ENCODE data around the gene SLC1A1.

The SLC1A1 gene

DNA sequence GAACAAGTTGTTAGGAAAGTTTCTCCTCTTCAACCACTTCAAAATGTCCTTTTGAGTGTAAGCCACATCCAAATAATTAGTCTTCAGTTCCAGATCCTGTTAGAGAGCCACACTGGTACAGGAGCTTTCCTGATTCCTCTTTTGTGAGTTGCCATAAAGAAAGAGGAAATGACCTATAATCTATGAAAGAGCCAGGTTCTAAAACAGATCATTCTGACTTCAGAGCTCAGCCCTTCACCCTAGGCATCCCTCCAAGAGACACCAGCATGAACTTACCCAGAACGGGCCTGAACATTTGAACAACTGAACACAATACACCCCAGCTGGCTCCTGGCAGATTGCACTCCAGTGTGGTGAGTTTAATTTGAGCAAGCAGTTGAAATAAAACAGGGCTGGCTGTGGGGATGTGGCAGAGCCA lies 25.7 kb downstream of the SLC1A1 start:
- Histone ChIP-seq H3K4me1 (ENCODE audit: low read depth, poor library complexity, severe bottlenecking) (no peaks in the 10 kb centered on the region), H3K9ac (no peak overlapping the region), H4K20me1 (ENCODE audit: insufficient read depth) (no peaks in the 10 kb centered on the region), H3K27me3 (ENCODE audit: insufficient read depth, low read depth) (no peaks in the 10 kb centered on the region), H3K36me3 (ENCODE audit: insufficient read depth) (no peaks in the 10 kb centered on the region), H2AFZ (ENCODE audit: low read depth) (no peak overlapping the region), H3K4me3 (IDR thresholded peaks at IDR 0.05; ENCODE audit: insufficient read depth, low read depth, low read length) (no peak overlapping the region), H3K27ac (no peak overlapping the region), H3K79me2 (ENCODE audit: insufficient read depth, low read depth) (no peaks in the 10 kb centered on the region), H3K4me2 (no peak overlapping the region)
- TF ChIP-seq, protein P1, sequence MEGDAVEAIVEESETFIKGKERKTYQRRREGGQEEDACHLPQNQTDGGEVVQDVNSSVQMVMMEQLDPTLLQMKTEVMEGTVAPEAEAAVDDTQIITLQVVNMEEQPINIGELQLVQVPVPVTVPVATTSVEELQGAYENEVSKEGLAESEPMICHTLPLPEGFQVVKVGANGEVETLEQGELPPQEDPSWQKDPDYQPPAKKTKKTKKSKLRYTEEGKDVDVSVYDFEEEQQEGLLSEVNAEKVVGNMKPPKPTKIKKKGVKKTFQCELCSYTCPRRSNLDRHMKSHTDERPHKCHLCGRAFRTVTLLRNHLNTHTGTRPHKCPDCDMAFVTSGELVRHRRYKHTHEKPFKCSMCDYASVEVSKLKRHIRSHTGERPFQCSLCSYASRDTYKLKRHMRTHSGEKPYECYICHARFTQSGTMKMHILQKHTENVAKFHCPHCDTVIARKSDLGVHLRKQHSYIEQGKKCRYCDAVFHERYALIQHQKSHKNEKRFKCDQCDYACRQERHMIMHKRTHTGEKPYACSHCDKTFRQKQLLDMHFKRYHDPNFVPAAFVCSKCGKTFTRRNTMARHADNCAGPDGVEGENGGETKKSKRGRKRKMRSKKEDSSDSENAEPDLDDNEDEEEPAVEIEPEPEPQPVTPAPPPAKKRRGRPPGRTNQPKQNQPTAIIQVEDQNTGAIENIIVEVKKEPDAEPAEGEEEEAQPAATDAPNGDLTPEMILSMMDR (conservative IDR thresholded peaks at IDR 0.05; ENCODE audit: low read depth, low read length): no peak

DNA sequence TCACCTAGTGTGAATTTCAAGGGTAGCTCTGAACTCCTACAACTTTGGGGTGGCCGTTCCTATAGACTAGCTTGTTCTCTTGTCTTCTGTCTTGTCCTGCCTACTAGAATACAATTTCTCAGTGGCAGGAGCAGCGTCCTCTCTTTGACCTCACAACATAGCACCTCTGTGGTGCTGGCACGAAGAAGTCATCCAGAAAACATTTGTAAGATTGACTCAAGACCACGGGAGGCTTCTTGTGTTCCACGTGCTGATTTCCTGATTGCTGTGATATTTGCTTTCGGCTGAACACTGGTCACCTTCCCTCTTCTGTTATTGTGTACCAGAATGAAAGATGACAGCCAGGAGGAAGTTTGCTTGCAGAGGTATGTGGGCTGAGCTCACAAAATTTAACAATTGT lies 27.0 kb downstream of the SLC1A1 start:
- Histone ChIP-seq H3K27me3 (ENCODE audit: insufficient read depth, low read depth) (no peaks in the 10 kb centered on the region), H3K9ac (no peak overlapping the region), H3K36me3 (ENCODE audit: insufficient read depth) (no peaks in the 10 kb centered on the region), H3K4me1 (ENCODE audit: low read depth, poor library complexity, severe bottlenecking) (no peaks in the 10 kb centered on the region), H3K4me3 (IDR thresholded peaks at IDR 0.05; ENCODE audit: insufficient read depth, low read depth, low read length) (no peak overlapping the region), H3K27ac (no peak overlapping the region), H2AFZ (ENCODE audit: low read depth) (no peak overlapping the region), H3K4me2 (no peak overlapping the region), H3K79me2 (ENCODE audit: insufficient read depth, low read depth) (no peaks in the 10 kb centered on the region), H4K20me1 (ENCODE audit: insufficient read depth) (no peaks in the 10 kb centered on the region)
- TF ChIP-seq, protein P1 (conservative IDR thresholded peaks at IDR 0.05; ENCODE audit: low read depth, low read length): no peak

DNA sequence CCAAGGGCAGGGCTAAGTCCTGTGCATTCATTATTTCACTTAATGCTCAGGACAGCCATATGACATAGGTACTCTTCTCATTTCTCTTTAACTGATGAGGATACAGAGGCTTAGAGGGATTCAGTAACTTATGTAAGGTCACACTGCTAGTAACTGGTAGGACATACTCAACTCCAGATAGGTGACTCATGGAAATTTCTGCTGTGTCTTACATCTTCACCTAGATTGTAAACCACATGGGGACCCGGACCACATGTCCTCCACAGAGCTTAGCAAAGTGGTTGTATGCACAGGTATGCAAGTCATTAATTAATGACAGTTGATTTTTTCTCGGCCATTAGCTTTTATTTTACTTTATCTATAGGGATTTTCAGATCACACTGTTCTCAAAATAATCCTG lies 29.3 kb downstream of the SLC1A1 start:
- Histone ChIP-seq H3K4me1 (ENCODE audit: low read depth, poor library complexity, severe bottlenecking) (no peaks in the 10 kb centered on the region), H3K4me3 (IDR thresholded peaks at IDR 0.05; ENCODE audit: insufficient read depth, low read depth, low read length) (no peak overlapping the region), H3K27me3 (ENCODE audit: insufficient read depth, low read depth) (no peaks in the 10 kb centered on the region), H3K4me2 (no peak overlapping the region), H3K27ac (no peak overlapping the region), H4K20me1 (ENCODE audit: insufficient read depth) (no peaks in the 10 kb centered on the region), H3K36me3 (ENCODE audit: insufficient read depth) (no peaks in the 10 kb centered on the region), H2AFZ (ENCODE audit: low read depth) (no peak overlapping the region), H3K79me2 (ENCODE audit: insufficient read depth, low read depth) (no peaks in the 10 kb centered on the region), H3K9ac (no peak overlapping the region)
- TF ChIP-seq, protein P1 (conservative IDR thresholded peaks at IDR 0.05; ENCODE audit: low read depth, low read length): no peak

DNA sequence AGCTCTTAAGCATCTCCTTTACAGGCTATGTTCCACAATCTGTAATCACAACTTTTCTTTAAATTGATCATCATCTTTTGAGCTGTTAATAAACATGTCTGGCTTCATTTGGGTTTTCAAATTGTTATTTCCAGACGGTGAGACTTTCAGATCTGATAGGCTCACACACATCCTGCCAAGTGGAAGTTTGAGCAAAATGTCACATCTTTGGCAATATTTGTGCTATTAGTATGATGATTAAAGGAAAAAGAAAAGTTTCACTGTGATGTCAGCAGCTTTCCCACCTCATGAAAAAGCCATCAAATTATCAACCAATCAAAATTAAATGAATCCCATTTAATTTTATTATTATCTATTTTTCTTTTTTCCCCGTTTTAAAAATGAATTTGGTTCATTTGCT lies 29.8 kb downstream of the SLC1A1 start:
- TF ChIP-seq, protein P1 (conservative IDR thresholded peaks at IDR 0.05; ENCODE audit: low read depth, low read length): no peak
- H3K4me3 ChIP-seq (IDR thresholded peaks at IDR 0.05; ENCODE audit: insufficient read depth, low read depth, low read length): no peak overlapping the region
- H3K27me3 ChIP-seq (ENCODE audit: insufficient read depth, low read depth): no peaks in the 10 kb centered on the region
- no peak overlapping the region for H3K4me2 ChIP-seq
- no peak overlapping the region for H2AFZ ChIP-seq (ENCODE audit: low read depth)
- H3K27ac ChIP-seq: no peak overlapping the region
- no peaks in the 10 kb centered on the region for H3K79me2 ChIP-seq (ENCODE audit: insufficient read depth, low read depth)
- H3K9ac ChIP-seq: no peak overlapping the region
- no peaks in the 10 kb centered on the region for H3K36me3 ChIP-seq (ENCODE audit: insufficient read depth)
- H3K4me1 ChIP-seq (ENCODE audit: low read depth, poor library complexity, severe bottlenecking): no peaks in the 10 kb centered on the region
- no peaks in the 10 kb centered on the region for H4K20me1 ChIP-seq (ENCODE audit: insufficient read depth)

Measured in KMS-11 (cell line).